Stimulated activated CD8-positive, alpha-beta memory T cell treated with anti-CD3 and anti-CD28 coated beads, Interleukin-15, amount 100 ng/mL, for 24 hours (primary cell): ENCODE results near the gene NBAS.

Experiments
- DNase-seq: peaks from one replicate; pipeline ENCODE4 v3.0.0-alpha.2; 2020; ENCODE audit warnings: low read depth

NBAS gene

GRCh38 chr2:15166878-15167277 lies 394.3 kb downstream of the NBAS start:
- no peak for DNase-seq

GRCh38 chr2:15163326-15163725 lies 397.8 kb downstream of the NBAS start:
- no peak for DNase-seq

DNA sequence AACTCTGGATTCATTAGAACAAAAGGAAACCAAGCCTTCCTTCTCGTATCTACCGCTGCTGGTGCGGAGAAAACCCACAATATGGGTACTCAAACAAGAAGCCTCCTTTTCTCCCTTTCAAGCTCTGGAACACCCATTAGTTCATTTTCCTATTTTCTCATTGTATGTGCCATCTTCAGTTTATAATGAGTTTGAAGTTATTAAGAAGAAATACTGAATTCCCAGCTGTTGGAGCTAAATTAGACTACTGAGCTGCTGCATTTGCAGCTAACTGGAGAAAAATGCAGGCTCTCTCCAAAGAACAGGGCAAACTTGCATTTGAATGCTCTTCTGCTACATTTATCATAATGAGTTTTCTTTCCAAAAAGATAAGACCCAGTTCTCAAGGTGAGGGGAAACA lies 398.5 kb downstream of the NBAS start:
- DNase-seq = no peak

- DNase-seq = no peak
Observed at GRCh38 chr2:15160201-15160991, 400.7 kb downstream of the NBAS start.

GRCh38 chr2:15159751-15160177 lies 401.4 kb downstream of the NBAS start:
- no peak for DNase-seq

- no peak for DNase-seq
Observed at GRCh38 chr2:15159206-15159605, 401.9 kb downstream of the NBAS start.

DNA sequence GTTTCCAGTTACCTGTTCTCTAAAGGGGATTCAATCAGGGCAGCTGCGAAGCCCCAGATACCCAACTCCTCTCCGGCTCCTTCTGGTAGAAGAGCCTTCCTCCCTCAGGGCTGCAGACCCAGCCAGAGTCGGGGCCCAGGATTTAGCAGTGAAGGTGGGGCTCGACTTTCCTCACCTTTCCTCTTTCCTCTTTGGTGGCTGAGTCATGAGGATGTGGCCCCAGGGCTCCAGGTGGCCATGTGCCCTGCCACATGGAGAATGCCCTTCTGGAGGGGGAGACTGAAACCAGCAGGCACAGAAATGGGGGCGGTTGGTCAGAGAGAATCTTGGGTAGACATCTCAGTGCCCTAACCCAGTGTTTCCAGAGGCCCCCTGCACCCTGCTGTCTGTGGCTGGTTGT lies 402.6 kb downstream of the NBAS start:
- no peak for DNase-seq

DNA sequence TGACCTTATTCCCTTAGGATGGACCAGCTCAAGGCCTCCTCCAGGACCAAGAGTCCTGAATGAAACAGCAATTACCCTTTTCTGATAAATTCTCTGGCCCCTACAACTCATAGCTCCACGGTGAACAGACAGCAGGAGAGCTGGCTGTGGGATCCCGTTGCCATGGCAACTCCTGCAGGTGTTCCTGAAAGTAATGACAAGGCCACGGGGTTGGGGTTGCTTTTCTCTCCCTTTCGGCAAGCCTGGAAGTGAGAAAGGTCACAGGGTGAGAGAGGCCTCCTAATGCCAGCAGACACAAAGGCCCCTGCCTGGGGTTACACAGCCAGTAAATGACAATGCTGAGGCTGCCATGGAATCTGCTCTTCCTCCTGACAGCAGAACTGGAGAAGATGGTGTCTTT lies 403.0 kb downstream of the NBAS start:
- DNase-seq = no peak

DNA sequence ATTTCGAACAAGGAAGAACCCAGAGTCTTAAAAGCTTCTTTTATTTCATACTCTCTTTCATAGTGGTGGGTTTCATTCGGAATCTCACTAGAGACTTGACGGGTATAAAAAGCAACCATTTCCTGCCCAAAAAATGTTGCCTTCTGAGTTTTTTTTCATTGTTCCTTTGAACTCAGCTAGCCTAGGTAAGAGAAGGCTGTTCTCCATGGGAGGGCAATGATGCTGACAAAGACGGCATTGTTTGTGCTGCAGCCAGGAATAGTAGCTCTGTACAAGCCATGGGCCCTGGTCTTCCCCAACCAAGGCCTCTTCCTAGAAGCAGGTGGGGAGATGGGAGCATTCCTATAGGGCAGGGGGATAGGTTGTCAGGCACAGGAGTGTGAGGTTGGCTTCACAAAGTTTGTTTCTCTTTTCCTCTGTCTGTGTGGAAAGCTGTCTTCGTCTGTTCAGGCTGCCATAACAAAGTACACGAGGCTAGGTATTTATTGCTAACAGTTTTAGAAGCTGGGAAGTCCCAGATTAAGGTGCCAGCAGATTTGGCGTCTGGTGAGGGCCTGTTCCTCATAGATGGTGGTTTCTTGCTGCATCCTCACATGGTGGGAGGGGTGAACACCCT lies 405.1 kb downstream of the NBAS start:
- DNase-seq = no peak

GRCh38 chr2:15154297-15154696 lies 406.8 kb downstream of the NBAS start:
- DNase-seq = no peak

DNA sequence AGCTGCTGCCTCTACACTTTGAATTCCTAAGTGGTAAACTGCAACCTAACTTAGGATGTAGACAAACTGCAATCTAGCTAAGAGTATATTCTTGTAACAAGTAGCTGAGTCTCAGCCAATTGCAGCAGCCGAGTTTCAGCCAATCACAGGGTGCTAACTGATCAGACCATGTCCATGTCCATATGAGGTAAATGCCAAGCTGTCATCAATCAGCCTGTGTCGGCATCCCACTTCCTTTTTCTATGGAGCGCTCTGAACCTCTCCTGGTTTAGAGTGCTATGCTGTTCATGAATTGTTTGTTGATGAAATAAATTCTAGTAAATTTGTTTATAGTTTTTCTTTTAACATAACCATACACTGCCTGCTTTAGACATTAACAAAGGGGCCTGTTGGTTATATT lies 408.8 kb downstream of the NBAS start:
- DNase-seq = no peak

DNA sequence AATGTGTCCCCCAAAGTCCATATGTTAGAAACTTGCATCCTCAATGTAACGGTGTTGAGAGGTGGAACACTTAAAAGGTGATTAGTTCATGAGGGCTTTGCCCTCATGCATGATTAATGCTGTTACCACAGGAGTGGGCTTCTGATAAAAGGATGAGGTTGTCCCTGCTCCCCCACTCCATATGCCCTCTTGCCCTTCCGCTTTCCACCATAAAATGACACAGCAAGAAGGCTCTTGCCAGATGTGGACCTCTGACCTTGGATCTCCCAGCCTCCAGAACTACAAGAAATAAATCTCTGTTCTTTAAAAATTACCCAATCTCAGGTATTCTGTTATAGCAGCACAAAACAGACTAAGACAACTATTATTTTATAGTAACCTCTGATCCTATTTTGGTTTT lies 412.1 kb downstream of the NBAS start:
- no peak for DNase-seq

- DNase-seq = no peak
Observed at GRCh38 chr2:15147591-15147990, 413.5 kb downstream of the NBAS start.

GRCh38 chr2:15146960-15147359 lies 414.2 kb downstream of the NBAS start:
- no peak for DNase-seq

DNA sequence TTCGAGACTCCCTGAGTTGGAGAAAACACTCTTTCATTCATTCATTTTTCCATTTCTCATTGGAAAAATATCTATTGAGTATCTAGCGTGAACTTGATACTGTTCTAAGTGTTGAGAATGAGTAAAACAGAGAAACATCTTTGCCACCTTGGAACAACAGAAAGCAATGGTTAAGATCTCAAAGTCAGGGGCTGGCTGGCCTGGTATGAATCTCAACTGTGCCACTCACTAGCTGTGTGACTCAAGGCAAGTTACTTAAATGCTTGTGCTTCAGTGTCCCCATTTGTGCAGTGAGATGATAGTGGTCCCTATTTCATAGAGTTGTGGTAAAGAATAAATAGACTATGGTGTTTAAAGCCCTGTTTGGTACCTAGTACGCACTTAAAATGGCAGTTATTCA lies 415.2 kb downstream of the NBAS start:
- DNase-seq = no peak

GRCh38 chr2:15145046-15145817 lies 415.9 kb downstream of the NBAS start:
- no peak for DNase-seq

DNA sequence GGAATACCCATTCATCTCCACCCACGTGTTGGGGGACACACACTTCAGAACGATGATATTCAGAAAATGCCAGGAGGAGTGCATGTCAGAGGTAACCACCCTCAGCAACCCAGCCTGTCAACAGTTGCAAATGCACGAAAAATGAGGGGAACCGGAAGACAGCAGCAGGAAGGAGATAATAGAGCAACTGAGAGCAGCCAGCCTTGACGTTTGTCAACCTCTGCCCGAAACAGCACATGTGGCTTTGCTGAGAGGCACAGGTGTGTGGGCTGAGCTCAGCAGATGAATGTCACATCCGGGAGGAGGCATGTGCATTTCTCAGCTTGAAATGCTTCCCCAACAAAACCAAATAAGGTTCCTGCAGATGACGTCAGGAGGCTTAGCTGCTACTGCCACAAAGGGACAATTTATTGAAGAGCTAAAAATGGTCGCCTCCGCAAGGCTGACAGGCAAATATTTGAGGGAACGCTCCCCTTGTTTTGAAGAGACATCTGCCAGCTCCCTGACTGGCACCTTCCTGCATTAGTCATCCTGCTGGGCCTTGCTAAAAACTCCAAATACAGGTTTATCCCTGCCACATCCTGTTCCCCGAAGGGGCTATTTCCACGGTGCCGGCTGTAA lies 419.0 kb downstream of the NBAS start:
- DNase-seq = peak; percentile 21

DNA sequence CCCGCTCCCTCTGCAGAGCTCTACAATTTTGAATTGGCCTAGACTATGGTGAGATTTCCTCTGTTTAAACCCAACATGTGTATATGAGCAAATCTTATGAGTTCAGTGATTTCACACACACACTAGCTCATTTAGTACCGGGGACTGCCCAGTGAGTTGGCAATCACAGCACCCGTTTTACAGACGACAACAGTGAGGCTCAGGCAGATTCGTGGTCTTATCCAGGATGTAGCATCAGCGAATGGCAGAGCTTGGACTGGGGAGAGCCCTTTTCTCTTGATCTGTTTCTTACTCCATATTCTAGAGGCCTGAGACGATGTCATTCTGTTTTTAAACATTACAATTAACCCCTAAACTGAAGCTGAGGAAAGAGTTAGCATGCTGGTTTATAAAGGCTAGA lies 419.9 kb downstream of the NBAS start:
- DNase-seq = no peak

DNA sequence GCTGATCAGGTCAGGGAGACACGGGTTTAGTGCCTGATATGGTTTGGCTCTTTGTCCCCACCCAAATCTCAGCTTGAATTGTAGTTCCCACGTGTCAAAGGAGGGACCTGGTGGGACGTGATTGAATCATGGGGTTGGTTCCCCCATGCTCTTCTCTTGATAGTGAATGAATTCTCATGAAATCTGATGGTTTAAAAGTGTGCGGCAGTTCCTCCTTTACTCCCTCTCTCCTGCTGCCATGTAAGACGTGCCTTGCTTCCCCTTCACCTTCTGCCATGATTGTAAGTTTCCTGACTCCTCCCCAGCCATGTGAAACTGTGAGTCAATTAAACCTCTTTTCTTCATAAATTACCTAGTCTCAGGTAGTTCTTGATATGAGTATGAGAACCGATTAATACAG lies 424.5 kb downstream of the NBAS start:
- no peak for DNase-seq

DNA sequence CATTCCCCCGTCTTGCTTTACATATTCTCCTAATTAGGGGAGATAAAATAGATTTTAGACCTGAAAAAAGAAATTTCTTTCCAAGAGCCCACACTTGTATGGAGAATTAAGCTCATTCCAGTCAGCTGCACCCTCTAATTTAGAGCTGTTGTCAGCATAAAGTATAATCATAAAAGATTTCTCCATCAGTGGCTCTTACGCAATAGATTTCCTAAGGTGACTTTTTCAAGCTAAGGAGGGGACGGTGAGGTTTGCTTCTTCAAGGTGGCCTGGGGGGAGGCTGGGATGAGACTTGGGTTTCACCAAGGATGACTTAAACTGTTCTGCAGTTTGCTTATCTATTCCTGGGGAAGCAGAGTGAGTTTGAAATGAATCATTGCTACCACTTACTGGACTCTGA lies 426.2 kb downstream of the NBAS start:
- no peak for DNase-seq

DNA sequence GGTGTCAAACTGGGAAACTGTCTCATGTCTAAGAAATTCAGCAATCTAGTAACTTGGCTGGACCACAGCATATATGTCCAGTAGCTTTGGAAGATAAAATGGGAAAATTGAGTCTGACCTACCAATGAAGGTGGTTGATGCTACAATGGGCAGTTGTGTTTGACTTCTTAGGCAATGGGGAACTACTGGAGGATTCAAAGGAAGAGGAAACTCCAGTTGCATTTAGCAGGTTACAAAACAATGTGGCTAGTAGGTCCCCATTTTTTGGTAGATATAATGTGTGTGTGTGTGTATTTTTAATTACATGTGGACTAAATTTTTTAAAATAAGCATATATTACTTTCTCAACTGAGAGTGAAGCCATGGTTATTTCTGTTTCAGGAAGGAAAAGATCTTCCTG lies 427.7 kb downstream of the NBAS start:
- no peak for DNase-seq

DNA sequence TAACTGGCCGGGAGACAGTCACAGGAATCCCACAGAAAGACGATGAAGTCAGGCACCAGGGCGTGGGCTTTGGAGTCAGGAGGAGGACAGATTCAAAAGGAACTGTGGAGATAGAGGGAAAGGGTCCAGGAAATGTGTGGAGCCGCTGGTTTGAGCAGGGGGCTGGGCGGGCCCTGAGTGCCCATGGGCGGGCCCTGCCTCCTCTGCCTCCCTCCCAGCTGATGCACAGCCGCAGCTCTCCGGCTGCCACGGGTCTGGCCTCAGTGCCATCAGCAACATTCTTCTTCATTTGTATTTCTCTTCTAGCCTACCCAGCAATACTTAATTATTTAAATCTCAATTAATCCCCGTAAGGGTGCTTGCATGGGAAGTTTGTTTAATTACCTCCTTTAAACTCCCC lies 432.3 kb downstream of the NBAS start:
- no peak for DNase-seq

DNA sequence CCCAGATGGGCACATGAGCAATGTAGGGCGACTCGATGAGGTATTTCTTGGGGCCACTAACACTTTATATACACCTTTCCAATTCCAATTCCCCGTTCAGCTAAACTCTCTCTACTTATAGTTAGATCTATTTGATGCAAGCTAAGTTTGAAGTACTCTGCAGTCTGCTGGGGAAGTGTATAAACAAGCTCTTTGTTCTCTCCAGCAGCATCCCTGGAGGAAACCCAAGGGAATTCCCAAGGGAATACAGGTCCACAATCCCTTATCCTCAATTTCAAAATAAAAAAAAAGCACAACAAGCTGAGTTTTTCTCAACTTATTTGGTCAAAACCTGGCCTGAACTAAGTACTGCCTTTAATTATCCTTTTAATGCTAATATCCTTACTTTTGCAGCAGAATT lies 433.3 kb downstream of the NBAS start:
- DNase-seq = no peak
